ENCODE results near the gene TMEM62. TPM values are rescaled to one million over a fixed set of nuclear protein-coding genes. Genes with fewer than 3 reads are reported as not detected.
A peak's percentile ranks its signal among the peaks of the same experiment; 100 is the strongest.

The TMEM62 gene
- total and polyA plus RNA-seq, 10 of the 15 experiments (the other 5 are each of a cell fraction or from before 2014, with no cell fraction given), result 7.0 to 26.8 (median 14.9) TPM

DNA sequence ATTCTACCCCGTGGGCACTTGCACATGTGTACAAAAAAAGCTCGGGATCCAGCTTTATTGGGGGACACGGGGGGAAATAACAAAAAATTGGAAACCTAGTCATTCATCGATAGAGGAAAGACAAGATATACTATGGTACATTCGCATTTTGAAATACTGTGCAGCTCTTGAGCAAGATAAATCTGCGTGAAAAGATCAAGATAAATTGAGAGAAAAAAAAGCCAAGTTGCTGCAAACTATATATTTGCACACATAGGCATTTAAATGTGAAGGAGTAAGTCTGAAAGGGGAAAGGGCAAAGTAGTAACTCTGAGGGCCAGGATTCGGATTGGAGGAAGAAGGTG lies 26.9 kb upstream of the TMEM62 start:
- in situ Hi-C loops (cut with MboI), result no loop called here
- Histone ChIP-seq H3K27me3 (replicated peaks in 1 of 2; ENCODE audit: control insufficient read depth in 2 of 2, insufficient read depth in 2 of 2, low read length in 1 of 2) (no peaks in the 10 kb centered on the region), H3K36me3 (ENCODE audit: control insufficient read depth in 2 of 2, insufficient read depth in 2 of 2, low read length in 1 of 2) (no peaks in the 10 kb centered on the region), H3K4me1 (ENCODE audit: control insufficient read depth, insufficient read depth, low read length) (no peaks in the 10 kb centered on the region; the same call in 1 of the 2 replicates), H3K4me3 (peak overlapping the region; percentile 78), H3K4me2 (ENCODE audit: control insufficient read depth, insufficient read depth) (peak overlapping the region; percentile 66), H3K9me3 (replicated peaks; ENCODE audit: control insufficient read depth, insufficient read depth, low read length) (no peaks in the 10 kb centered on the region), H3K9ac (ENCODE audit: control insufficient read depth, insufficient read depth, low read length) (peak overlapping the region; percentile 89), H2AFZ (ENCODE audit: control insufficient read depth, low read depth, low read length) (peak overlapping the region; percentile 98), H3K79me2 (ENCODE audit: control insufficient read depth, insufficient read depth, low read length) (peaks cover 39% of the 10 kb centered on the region), H3K27ac (ENCODE audit: control insufficient read depth, insufficient read depth) (peak overlapping the region; percentile 82), H4K20me1 (ENCODE audit: control insufficient read depth, insufficient read depth) (no peaks in the 10 kb centered on the region)
- FAIRE-seq, result no peak
- intact Hi-C loops (cut with micrococcal nuclease; ENCODE audit: unreplicated experiment), result no loop called here
- RAD21 ChIA-PET (ENCODE audit: unreplicated experiment), result interaction anchor here (1.0 to 1.1 kb wide), 2 partner anchors 26 to 98 kb away, joined by 3 read pairs; no protein-coding TSS in a partner anchor
- no peak for DNase-seq (ENCODE audit: low read depth, low spot score)
- POLR2A ChIA-PET, result interaction anchor here (0.6 to 1.4 kb wide), 8 partner anchors 10 to 531 kb away, joined by 3 to 8 read pairs (median 4); partner anchors contain the start of gene STARD9
- TF ChIP-seq CREB1 (IDR thresholded peaks at IDR 0.05; ENCODE audit: low read depth) (no peak), MEF2B (IDR thresholded peaks at IDR 0.05; ENCODE audit: partially characterized antibody, poor library complexity, severe bottlenecking) (peak; percentile 13), MXI1 (IDR thresholded peaks at IDR 0.05; ENCODE audit: low read depth, low read length) (0 out of 2 replicates have a peak, but pooled peaks have one; percentile 39)
- SMC1A ChIA-PET (ENCODE audit: uncharacterized antibody, unreplicated experiment), result interaction anchor here (0.6 to 2.6 kb wide), 15 partner anchors 9 to 1848 kb away, joined by 3 to 13 read pairs (median 4); partner anchors contain the start of gene TMEM62
- WGBS (ENCODE audit: insufficient coverage, insufficient replicate concordance, low lambda C conversion rate, missing lambda C conversion rate), result 9% methylated on average over 7 of the region's 7 CpGs
- ATAC-seq, result no peak
- CTCF ChIA-PET, result interaction anchor here (0.6 to 1.7 kb wide), 8 partner anchors 11 to 82 kb away, joined by 3 to 7 read pairs (median 3); no protein-coding TSS in a partner anchor
- BruUV-seq (replicated peaks), result no TSS peak

- POLR2A ChIA-PET, result interaction anchor here (0.6 to 1.1 kb wide), 3 partner anchors 9 to 377 kb away, joined by 3 to 4 read pairs (median 4); no protein-coding TSS in a partner anchor
- Histone ChIP-seq H3K27me3 (replicated peaks in 1 of 2; ENCODE audit: control insufficient read depth in 2 of 2, insufficient read depth in 2 of 2, low read length in 1 of 2) (no peaks in the 10 kb centered on the region), H3K4me1 (ENCODE audit: control insufficient read depth, insufficient read depth, low read length) (no peaks in the 10 kb centered on the region; the same call in 1 of the 2 replicates), H3K79me2 (ENCODE audit: control insufficient read depth, insufficient read depth, low read length) (peaks cover 31% of the 10 kb centered on the region), H2AFZ (ENCODE audit: control insufficient read depth, low read depth, low read length) (no peak overlapping the region), H3K36me3 (ENCODE audit: control insufficient read depth in 2 of 2, insufficient read depth in 2 of 2, low read length in 1 of 2) (no peaks in the 10 kb centered on the region), H3K4me2 (ENCODE audit: control insufficient read depth, insufficient read depth) (no peak overlapping the region), H3K27ac (ENCODE audit: control insufficient read depth, insufficient read depth) (no peak overlapping the region), H3K9ac (ENCODE audit: control insufficient read depth, insufficient read depth, low read length) (no peak overlapping the region), H4K20me1 (ENCODE audit: control insufficient read depth, insufficient read depth) (no peaks in the 10 kb centered on the region), H3K4me3 (no peak overlapping the region), H3K9me3 (replicated peaks; ENCODE audit: control insufficient read depth, insufficient read depth, low read length) (no peaks in the 10 kb centered on the region)
- RAD21 ChIA-PET (ENCODE audit: unreplicated experiment), result interaction anchor here (0.8 kb wide), 1 partner anchor 143 kb away, joined by 3 read pairs; no protein-coding TSS in a partner anchor
- ATAC-seq, result no peak
- in situ Hi-C loops (cut with MboI), result no loop called here
- no TSS peak for BruUV-seq (replicated peaks)
- intact Hi-C loops (cut with micrococcal nuclease; ENCODE audit: unreplicated experiment), result no loop called here
- WGBS (ENCODE audit: insufficient coverage, insufficient replicate concordance, low lambda C conversion rate, missing lambda C conversion rate), result 100% methylated on average over 1 of the region's 1 CpG
- DNase-seq (ENCODE audit: low read depth, low spot score), result no peak
- TF ChIP-seq FOXK2 (IDR thresholded peaks at IDR 0.05), result no peak
- no peak for TF ChIP-seq EP300 (IDR thresholded peaks at IDR 0.05; ENCODE audit: borderline replicate concordance in 1 of 2, control insufficient read depth in 1 of 2, low read depth in 2 of 2, low read length in 2 of 2)
- FAIRE-seq, result no peak
- SMC1A ChIA-PET (ENCODE audit: uncharacterized antibody, unreplicated experiment), result interaction anchor here (1.6 to 2.6 kb wide), 2 partner anchors 10 to 16 kb away, joined by 5 to 13 read pairs; no protein-coding TSS in a partner anchor
- CTCF ChIA-PET, result interaction anchor here (0.6 kb wide), 1 partner anchor 1349 kb away, joined by 5 read pairs; no protein-coding TSS in a partner anchor
These were observed 25.6 kb upstream of the TMEM62 start for GRCh38 chr15:43107751-43108150.

Data from GM12878 (cell line).